Skeletal muscle cell (primary cell): Measurements from ENCODE around the gene SCFD1.
"Not testable (repeated sequence)": the region's sequence is repeated elsewhere in the genome, so short reads cannot be mapped to it uniquely, and the experiment has no call there.

ENCODE experiments used
- DNase-seq: peaks from one replicate; pipeline ENCODE4 v3.0.0-alpha.2; 2010; ENCODE audit warnings: low read depth
- H3K4me3 ChIP-seq: 2 replicates; pipeline ENCODE4 v1.5.1; 2011; ENCODE audit warnings: low read depth, mild to moderate bottlenecking, control low read depth, low read length, moderate library complexity

SCFD1 gene, protein sequence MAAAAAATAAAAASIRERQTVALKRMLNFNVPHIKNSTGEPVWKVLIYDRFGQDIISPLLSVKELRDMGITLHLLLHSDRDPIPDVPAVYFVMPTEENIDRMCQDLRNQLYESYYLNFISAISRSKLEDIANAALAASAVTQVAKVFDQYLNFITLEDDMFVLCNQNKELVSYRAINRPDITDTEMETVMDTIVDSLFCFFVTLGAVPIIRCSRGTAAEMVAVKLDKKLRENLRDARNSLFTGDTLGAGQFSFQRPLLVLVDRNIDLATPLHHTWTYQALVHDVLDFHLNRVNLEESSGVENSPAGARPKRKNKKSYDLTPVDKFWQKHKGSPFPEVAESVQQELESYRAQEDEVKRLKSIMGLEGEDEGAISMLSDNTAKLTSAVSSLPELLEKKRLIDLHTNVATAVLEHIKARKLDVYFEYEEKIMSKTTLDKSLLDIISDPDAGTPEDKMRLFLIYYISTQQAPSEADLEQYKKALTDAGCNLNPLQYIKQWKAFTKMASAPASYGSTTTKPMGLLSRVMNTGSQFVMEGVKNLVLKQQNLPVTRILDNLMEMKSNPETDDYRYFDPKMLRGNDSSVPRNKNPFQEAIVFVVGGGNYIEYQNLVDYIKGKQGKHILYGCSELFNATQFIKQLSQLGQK

DNA sequence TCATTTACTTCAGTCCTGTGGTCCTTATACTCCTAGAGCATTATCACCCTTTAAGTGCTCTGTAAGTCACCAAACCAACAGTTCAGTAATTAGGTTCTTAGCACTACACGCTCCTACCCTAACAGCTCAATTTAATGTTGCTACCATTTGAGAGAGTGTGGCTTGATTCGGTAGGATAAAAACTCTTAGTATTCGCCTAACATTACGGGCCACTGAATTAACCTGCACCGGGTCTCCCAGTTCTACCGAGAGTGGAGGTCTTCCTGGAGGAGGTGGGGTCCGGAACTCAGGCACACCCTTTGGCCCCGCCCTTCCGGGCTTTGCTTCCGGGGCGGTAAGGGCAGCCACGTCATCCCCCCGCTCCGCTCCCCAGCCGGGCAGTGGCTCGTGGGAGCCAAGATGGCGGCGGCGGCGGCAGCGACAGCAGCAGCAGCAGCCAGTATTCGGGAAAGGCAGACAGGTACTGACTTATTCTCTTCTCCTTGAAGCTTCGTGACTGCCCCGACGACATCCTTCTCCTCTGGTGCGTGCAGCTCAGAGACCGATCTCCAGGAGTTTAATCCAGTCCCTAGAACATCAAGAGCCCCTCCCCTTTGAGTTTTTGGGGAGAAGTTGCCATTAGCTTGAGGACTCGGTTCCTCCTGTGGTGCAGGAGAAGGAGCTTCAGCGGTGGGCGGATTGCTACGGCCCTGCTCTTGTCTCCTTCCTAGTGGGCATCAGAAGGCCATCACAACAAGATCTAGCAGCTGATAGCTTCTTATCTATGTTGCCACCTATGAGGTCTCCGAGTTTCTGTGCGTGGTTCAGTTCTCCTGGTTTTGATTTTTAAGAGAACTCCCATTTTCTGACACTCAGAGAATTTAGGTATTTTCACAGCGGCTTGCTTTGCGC is at the start of gene SCFD1:
SCFD1 (plus strand) TSS at position 380 of the 891 bp plus-strand sequence; CDS start at position 400, 20 bp downstream.
- DNase-seq, result peak; percentile 57
- H3K4me3 ChIP-seq, result peak within 1 kb of the TSS; percentile 87

DNA sequence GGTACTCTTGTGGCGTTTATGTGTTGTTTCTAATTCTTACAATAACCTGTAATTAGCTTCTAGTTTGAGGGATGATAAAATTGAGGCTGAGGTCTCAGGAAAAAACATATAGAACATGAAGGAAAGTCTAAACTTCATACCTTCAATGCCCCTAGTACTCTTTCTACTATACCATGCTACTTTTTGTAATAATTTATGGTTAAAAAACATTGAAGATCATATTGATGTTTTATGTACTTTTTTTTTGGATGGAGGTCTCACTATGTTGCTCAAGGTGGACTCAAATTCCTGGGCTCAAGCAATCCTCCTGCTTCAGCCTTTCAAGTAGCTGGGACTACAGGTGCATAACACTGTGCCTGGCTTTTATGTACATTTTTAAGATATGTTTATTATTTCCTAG is 49.3 kb upstream of the SCFD1 start:
- H3K4me3 ChIP-seq, result no peak overlapping the region

DNA sequence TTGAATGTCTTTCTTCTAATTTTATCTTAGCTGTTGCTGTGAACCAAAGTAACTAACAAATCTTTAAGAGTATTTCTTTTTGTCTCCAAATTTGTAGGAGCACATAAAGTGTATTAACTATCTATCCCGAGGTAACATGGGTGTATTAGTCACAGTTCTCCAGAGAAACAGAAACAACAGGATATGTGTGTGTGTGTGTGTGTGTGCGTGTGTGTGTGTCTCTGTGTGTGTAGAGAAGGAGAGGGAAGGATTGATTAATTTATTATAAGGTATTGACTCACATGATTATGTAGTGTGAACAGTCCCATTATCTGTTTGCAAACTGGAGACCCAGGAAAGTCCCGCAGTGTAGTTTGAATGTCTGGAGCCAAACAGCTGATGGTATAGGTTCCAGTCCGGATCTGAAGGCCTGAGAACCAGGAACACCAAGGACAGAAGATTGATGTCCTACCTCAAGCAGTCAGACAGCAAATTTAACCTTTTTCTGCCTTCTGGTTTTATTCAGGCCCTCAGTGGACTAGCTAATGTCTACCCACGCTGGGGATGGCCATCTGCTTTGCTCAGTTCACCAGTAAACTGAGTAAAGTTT is 48.8 kb upstream of the SCFD1 start:
- no peak overlapping the region for H3K4me3 ChIP-seq
- peak; percentile 31 for DNase-seq

More for the DNA sequence above, 49.3 kb upstream of the SCFD1 start:
- DNase-seq, result no peak

DNA sequence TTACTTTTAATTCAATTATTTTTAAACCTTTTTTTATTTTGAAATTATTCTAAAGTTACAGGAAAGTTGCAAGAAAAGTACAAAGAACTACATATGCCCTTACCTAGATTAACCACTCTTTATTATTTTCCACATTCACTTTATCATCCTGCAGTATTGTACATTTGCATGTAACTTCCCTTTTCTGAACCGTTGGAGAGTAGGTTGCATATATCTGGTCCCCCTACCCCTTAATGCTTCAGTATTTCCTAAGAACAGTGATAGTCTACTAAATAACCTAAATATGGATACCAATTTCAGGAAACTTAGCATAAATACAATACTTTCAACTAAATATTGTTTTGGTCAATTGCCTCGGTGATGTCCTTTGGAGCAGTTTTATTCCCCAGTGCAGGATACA is 48.2 kb upstream of the SCFD1 start:
- DNase-seq, result no peak

DNA sequence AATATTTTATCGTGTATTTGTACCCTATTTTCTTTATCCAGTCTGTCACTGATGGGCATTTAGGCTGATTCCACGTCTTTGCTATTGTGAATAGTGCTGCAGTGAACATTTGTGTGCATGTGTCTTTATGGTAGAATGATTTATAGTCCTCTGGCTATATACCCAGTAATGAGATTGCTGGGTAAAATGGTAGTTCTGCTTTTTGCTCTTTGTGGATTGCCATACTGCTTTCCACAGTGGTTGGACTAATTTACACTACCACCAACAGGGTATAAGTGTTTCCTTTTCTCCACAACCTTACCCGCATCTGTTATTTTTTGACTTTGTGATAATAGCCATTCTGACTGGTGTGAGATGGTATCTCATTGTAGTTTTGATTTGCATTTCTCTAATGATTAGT is 47.3 kb upstream of the SCFD1 start:
- H3K4me3 ChIP-seq, DNase-seq: not testable (repeated sequence)

More for the DNA sequence above, 48.2 kb upstream of the SCFD1 start:
- no peak overlapping the region for H3K4me3 ChIP-seq

DNA sequence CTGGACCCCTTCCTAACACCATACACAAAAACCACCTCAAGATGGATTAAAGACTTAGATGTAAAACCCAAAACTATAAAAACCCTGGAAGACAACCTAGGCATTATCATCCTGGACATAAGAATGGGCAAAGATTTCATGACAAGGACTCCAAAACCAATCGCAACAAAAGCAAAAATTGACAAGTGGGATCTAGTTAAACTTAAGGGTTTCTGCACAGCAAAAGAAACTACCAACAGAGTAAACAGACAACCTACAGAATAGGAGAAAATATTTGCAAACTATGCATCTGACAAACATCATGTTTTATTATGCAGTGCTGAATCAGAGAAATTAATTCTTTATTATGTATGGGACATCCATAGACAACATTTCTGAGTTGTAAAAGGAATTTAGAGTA is 45.8 kb upstream of the SCFD1 start:
- not testable (repeated sequence) for H3K4me3 ChIP-seq, DNase-seq

DNA sequence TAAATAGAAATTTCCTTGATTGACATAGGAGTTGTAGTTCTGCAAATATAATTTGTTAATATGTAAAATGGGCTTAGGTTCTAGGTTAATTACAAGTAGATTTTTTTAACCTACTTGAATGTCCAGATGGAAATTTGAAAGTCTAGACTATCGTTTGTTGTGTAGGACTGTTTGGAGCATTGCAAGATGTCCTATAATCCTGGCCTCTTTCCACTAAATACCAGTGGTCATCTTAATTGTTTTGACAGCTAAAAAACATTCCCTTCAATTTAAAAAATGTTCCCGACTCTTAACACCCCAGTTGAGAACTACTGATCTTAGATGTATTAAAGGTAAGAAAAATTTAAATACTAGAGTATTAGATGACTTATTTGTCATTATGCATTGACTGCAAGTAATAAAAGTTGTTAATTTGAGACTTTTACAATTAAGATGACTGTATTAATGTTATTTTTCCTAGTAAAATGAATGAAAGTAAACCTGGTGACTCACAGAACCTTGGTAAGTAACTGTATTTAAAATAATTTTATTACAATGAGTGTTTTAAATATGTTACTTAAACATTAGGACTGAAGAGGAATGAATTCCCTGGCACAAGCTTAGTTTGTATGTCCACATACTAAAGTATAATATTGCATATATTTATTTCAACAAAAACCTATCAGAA is 41.4 kb upstream of the SCFD1 start:
- DNase-seq, result no peak
- H3K4me3 ChIP-seq, result no peak overlapping the region

DNA sequence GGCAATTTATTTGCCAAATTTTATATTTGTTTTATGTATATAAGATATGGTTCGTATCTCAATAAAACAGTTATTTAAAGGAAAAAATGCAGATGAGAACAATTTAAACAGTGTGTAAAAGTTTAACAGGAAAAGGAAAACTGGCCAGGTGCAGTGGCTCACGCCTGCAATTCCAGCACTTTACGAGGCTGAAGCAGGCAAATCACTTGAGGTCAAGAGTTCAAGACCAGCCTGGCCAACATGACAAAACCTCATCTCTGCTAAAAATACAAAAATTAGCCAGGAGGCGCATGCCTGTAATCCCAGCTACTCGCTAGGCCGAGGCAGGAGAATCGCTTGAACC is 40.9 kb upstream of the SCFD1 start:
- no peak for DNase-seq
- no peak overlapping the region for H3K4me3 ChIP-seq

DNA sequence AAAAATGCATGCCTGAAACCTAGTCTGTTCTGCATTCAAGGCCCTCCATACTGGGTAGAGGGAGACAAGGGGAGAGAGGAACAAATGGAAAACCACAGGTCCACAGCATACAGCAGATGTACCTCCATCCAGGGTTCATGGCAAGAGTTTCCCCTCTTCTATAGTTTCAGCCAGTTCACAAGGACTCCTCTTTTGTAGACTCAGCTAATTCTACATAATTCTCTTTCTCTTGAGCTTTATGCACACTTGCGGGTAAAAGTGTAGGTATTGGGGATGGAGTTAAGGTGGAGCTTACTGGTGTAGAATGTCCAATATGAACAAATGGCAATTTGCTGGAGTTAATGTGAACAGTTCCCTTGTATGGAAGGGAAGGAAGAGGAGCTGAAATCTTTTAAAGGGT is 39.7 kb upstream of the SCFD1 start:
- no peak for DNase-seq
- H3K4me3 ChIP-seq, result no peak overlapping the region

DNA sequence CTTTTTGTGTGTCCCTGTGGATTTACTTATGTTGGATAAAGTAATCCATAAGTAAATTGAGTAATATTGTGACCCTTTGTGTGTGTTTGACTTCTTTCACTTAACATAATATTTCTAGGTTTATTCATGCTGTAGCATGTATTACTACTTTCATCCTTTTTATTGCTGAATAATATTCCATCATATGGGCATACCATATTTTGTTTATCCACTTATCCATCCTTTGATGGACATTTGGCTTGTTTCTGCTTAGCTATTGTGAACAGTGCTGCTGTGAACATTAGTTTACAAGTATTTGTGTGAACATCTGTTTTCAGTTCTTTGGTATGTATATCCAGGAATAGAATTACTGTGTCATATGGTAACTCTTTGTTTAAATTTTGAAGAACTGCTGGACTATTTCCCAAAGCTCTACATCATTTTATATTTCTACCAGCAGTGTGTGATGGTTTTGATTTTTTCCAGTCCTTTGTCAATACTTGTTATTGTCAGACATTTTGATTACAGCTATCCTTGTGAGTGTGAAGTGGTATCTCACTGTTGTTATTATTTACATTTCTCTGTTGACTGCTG is 38.0 kb upstream of the SCFD1 start:
- no peak for DNase-seq
- H3K4me3 ChIP-seq, result no peak overlapping the region

DNA sequence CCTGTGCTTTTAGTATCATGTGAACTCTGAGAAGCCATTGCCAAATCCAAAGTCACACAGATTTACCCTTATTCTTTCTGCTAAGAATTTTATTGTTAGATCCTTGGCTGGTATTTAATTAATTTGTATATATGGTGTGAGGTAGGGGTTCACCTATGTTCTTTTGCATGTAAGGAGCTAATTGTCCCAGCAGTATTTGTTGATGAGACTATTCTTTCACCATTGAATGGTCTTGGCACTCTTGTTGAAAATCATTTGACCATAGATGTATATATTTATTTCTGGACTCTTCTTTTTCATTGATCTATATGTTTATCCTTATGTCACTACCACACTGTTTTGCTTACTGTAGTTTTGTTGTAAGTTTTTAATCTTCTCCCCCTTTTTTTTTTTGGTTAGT is 36.9 kb upstream of the SCFD1 start:
- no peak overlapping the region for H3K4me3 ChIP-seq
- no peak for DNase-seq

DNA sequence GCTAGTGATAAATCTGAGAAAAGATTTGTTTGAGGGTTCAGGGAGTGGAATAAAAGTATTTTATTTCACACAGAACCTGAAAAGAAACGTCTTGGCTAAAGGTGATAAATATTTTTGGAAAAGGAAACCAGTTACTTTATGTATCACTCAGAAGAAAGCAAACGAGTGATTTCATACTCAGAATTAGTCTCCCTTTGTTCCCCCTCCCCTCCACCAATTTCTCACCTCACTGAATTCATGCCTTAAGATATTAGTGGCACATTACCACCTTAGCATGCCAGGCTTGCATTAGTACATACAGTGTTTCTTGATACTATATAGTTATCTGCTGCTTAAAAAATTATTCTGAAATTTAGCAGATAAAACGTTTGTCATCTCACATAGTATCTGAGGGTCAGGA is 35.0 kb upstream of the SCFD1 start:
- no peak for DNase-seq
- H3K4me3 ChIP-seq, result no peak overlapping the region

DNA sequence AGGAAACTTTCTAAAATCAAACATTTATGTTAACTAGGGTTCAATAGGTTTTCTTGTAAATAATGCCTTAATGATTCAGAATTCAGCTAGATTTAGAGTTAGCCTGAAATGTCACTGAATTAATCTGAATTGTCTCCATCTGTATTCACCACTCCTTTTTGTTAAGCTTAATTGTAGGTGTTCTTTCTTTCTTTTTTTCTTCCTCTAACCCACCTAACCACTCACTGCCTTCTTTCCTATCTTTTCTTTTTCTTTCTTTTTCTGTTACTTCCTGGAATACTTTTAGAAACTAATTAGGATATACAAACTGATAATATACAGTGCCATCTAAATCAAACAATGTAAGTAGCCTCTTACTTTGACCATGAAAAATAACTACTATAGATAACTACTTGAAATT is 33.2 kb upstream of the SCFD1 start:
- no peak overlapping the region for H3K4me3 ChIP-seq
- DNase-seq, result no peak

DNA sequence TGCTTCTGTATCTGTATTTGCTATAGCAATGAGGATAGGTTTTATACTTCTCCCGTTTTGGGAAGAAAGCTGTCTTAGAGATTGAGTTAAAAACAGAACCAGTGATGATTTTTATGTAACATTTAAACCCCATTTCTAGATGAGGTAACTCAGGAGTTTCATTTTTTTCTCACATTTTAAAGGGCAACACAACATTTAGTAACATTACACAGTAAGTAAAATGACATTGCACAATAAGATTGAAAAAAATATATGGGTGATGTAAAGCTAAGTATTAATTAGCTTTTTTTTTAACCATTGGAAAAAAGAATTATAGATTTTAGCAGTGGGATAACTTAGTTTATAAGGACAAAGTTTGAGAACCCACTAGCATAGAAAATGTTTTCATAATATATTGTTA is 25.2 kb upstream of the SCFD1 start:
- no peak overlapping the region for H3K4me3 ChIP-seq
- no peak for DNase-seq

DNA sequence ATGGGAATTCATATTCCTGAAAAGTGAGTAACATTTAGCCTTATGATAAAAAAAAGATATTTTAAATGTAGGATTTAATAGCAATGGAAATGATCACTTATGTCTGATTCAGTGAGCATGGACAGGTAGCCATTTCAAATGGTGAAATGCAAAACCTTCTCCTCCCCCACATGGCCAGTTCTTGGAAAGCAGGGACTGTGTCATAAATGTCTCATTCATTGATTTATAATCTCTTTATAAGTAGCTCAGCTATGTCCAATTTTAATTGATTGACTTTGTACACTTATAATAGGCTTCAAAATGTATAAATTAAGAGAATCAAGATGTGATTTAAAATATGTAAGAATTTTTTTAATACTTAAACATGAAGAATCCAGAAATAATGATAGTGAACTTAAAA is 24.6 kb upstream of the SCFD1 start:
- no peak for DNase-seq
- H3K4me3 ChIP-seq, result no peak overlapping the region

DNA sequence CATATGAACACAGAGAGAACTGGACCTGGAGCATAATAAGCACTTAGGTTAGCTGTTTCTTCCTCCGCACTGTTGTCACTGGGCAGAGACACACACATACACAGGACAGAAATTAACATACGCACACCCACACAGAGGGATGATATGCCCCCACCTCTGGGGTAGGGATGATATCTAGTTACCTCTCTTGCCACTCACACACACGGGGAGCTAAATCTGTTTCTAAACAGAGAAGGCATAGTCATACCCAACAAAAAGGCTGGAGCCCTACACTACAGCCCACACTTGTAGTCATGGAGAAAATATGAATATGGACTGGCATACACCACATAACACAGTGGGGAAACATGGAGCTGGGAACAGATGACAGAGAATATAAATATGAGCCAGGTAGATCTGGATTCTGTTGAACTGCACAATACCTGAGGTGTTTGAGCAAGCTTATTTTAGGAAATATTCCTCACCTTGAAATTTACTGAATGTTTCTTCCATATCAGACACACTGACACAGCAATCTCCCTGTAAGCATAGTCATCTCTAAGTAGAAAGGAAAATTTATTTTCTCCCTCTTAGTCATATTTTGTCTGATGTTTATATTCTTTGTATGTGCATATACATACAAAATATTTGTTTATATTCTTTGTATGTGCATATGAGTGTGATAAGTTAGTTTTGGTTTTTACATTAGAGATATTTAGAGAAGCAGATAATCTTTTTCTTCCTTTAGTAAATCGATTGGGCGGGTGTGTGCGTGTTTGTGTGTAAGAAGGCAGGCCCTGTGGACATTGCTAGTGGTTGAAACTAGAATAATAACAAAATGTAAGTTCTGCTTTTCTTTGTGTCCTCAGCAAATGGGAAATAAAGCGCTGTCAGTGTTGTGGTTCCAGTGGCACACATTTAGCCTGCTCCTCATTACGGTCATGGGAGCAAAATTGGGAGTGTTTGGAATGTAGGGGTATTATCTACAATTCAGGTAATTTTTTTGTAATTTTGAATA is 20.9 kb upstream of the SCFD1 start:
- no peak overlapping the region for H3K4me3 ChIP-seq
- no peak for DNase-seq

DNA sequence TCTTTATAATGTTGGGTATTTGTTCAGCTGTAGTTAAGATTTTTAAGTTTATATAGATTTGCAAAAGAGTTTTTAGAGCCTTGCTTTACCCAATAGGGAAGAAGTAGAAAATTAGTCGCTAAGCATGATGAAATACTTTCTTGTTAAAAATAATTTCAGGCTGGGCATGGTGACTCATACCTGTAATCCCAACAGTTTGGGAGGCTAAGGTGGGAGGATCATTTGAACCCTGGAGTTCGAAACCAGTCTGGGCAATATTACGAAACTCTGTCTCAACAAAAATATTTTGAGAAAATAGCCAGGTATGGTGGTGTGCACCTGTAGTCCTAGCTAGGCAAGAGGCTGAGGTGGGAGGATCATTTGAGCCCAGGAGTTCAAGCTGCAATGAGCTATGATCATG is 18.7 kb upstream of the SCFD1 start:
- no peak overlapping the region for H3K4me3 ChIP-seq
- no peak for DNase-seq

DNA sequence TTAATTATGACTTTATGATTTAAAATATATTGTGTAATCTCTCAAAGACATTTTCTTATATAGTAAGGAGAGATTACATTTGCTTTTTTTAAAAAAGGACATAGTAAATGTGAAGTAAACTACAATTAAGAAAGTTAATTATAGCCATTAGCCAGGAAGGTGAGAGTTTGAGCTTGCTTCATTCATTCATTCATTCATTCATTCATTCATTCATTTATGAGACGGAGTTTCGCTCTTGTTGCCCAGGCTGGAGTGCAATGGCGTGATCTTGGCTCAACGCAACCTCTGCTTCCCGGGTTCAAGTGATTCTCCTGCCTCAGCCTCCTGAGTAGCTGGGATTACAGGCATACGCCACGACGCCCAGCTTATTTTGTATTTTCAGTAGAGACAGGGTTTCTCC is 17.4 kb upstream of the SCFD1 start:
- not testable (repeated sequence) for DNase-seq, H3K4me3 ChIP-seq
